ENCODE measurements around the gene CTH. TPM values are rescaled to one million over a fixed set of nuclear protein-coding genes. Genes with fewer than 3 reads are reported as not detected.
A peak's percentile ranks its signal among the peaks of the same experiment; 100 is the strongest.

CTH gene
- polyA plus RNA-seq, 2 of the 4 experiments (the other 2 are of a cell fraction) = 3.7 to 6.8 TPM

GRCh38 chr1:70438529-70438928 lies 27.5 kb downstream of the CTH start:
- TF ChIP-seq FOSL2 (IDR thresholded peaks at IDR 0.05) (no peak), FOSL2 (CRISPR knock-in tag; IDR thresholded peaks at IDR 0.05) (peak; percentile 30; the same call in 1 of the 2 replicates), BCL3 (IDR thresholded peaks at IDR 0.05) (no peak), ESRRA (IDR thresholded peaks at IDR 0.05; ENCODE audit: borderline replicate concordance, low read length) (no peak)
- ATAC-seq (no peak), DNase-seq (ENCODE audit: low read depth in 1 of 2, low spot score in 1 of 2) (no peak), FAIRE-seq (no peak)
- WGBS (ENCODE audit: missing lambda C conversion rate) = 42% methylated on average over 2 of the region's 2 CpGs
- Histone ChIP-seq H3K4me1 (no peaks in the 10 kb centered on the region), H3K9me3 (no peaks in the 10 kb centered on the region), H3K4me3 (no peak overlapping the region), H3K27ac (no peak overlapping the region), H3K4me2 (no peak overlapping the region)
- POLR2A ChIA-PET = no interaction called here
- CTCF ChIA-PET = interaction anchor here (0.7 kb wide), 1 partner anchor 1802 kb away, joined by 3 read pairs; no protein-coding TSS in a partner anchor

GRCh38 chr1:70440642-70441391 lies 29.7 kb downstream of the CTH start:
- ATAC-seq (no peak), FAIRE-seq (no peak)
- no peak overlapping the region for H3K4me2 ChIP-seq

GRCh38 chr1:70441392-70442035 lies 30.4 kb downstream of the CTH start:
- ATAC-seq (no peak), DNase-seq (ENCODE audit: low read depth in 1 of 2, low spot score in 1 of 2) (no peak), FAIRE-seq (no peak)
- 54% methylated on average over 5 of the region's 5 CpGs for WGBS (ENCODE audit: missing lambda C conversion rate)
- Histone ChIP-seq H3K9me3 (no peaks in the 10 kb centered on the region), H3K27ac (no peak overlapping the region), H3K4me2 (no peak overlapping the region), H3K4me3 (no peak overlapping the region), H3K4me1 (no peaks in the 10 kb centered on the region)
- POLR2A ChIA-PET = no interaction called here
- CTCF ChIA-PET = interaction anchor here (0.6 kb wide), 2 partner anchors 65 to 323 kb away, joined by 3 to 4 read pairs; no protein-coding TSS in a partner anchor
- TF ChIP-seq EP300 (IDR thresholded peaks at IDR 0.05) (no peak), MAZ (IDR thresholded peaks at IDR 0.05; ENCODE audit: borderline replicate concordance, low read depth, low read length) (no peak), MAX (IDR thresholded peaks at IDR 0.05) (no peak), SMC3 (IDR thresholded peaks at IDR 0.05) (no peak), EHMT2 (IDR thresholded peaks at IDR 0.05; ENCODE audit: low read depth) (no peak), RARB (CRISPR knock-in tag; IDR thresholded peaks at IDR 0.05) (no peak), HOXA7 (CRISPR knock-in tag; IDR thresholded peaks at IDR 0.05) (no peak), REST (IDR thresholded peaks at IDR 0.05) (no peak), HEYL (CRISPR knock-in tag; IDR thresholded peaks at IDR 0.05) (no peak)

More at GRCh38 chr1:70440642-70441391, 29.7 kb downstream of the CTH start:
- POLR2A ChIA-PET = no interaction called here
- Histone ChIP-seq H3K27ac (no peak overlapping the region), H3K9me3 (no peaks in the 10 kb centered on the region), H3K4me1 (no peaks in the 10 kb centered on the region), H3K4me3 (no peak overlapping the region)
- TF ChIP-seq CHD2 (IDR thresholded peaks at IDR 0.05; ENCODE audit: low read length, partially characterized antibody) (no peak), MAFK (IDR thresholded peaks at IDR 0.05; ENCODE audit: partially characterized antibody) (no peak), CEBPB (IDR thresholded peaks at IDR 0.05) (no peak), PHF8 (IDR thresholded peaks at IDR 0.05; ENCODE audit: borderline replicate concordance, low read depth) (no peak), TFCP2L1 (CRISPR knock-in tag; IDR thresholded peaks at IDR 0.05) (no peak), HES2 (IDR thresholded peaks at IDR 0.05) (no peak), CTCF (IDR thresholded peaks at IDR 0.05) (no peak), HOXB13 (CRISPR knock-in tag; IDR thresholded peaks at IDR 0.05; ENCODE audit: low read depth) (no peak), BHLHE40 (IDR thresholded peaks at IDR 0.05; ENCODE audit: low read depth, low read length) (no peak), KDM5A (IDR thresholded peaks at IDR 0.05) (no peak), PBX3 (IDR thresholded peaks at IDR 0.05) (no peak)
- 69% methylated on average over 2 of the region's 2 CpGs for WGBS (ENCODE audit: missing lambda C conversion rate)
- CTCF ChIA-PET = no interaction called here
- no peak for DNase-seq (ENCODE audit: low read depth in 1 of 2, low spot score in 1 of 2)
